ENCODE results near the gene PBXIP1.
A peak's percentile ranks its signal among the peaks of the same experiment; 100 is the strongest.

DNA sequence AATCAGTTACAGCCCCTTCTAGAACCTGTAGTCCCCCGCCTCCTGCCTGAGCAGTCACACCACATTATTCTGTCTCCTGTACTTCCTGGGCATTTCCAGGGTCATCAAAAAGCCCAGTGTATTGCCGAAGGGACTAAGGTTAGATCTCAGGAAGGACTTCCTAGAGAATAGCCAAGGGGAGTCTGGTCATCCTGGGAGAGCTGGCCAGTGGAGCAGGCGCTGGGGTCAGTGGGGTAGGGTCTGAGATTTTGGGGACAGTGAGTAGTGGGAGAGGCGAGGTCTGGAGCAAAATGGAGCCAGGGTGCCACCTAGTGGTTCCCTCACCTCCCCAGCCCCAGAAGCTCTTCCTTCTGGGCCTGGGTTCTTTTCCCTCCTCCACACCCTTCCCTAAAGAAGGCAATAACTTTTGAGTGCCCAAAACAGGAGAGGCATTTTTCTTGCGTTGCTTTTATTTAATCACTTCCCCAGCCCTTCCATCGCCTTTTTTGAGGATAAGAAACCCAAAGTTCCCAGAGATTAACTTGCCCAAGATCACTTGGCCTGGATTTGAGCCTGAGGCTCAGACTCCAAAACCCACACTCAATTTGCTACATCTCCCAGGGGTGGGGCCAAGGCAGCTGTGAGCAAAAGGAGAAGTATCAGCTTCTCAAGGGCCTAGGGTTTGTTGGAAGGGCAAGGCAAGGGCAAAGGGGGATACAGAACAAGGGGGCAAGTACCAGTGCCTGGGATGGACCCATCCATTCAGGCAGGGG, 12.1 kb downstream of the PBXIP1 start:
- TF ChIP-seq, protein P1, sequence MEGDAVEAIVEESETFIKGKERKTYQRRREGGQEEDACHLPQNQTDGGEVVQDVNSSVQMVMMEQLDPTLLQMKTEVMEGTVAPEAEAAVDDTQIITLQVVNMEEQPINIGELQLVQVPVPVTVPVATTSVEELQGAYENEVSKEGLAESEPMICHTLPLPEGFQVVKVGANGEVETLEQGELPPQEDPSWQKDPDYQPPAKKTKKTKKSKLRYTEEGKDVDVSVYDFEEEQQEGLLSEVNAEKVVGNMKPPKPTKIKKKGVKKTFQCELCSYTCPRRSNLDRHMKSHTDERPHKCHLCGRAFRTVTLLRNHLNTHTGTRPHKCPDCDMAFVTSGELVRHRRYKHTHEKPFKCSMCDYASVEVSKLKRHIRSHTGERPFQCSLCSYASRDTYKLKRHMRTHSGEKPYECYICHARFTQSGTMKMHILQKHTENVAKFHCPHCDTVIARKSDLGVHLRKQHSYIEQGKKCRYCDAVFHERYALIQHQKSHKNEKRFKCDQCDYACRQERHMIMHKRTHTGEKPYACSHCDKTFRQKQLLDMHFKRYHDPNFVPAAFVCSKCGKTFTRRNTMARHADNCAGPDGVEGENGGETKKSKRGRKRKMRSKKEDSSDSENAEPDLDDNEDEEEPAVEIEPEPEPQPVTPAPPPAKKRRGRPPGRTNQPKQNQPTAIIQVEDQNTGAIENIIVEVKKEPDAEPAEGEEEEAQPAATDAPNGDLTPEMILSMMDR (IDR thresholded peaks at IDR 0.05), result peak; percentile 59 to 83 (median 71)
- no peak for TF ChIP-seq POLR2A (IDR thresholded peaks at IDR 0.05)

Measured in heart left ventricle (tissue), 13 donors.